Posterior vena cava (tissue), 2 donors: ENCODE results near the gene H3-3A. TPM values are rescaled to one million over a fixed set of nuclear protein-coding genes. Genes with fewer than 3 reads are reported as not detected.
A peak's percentile ranks its signal among the peaks of the same experiment; 100 is the strongest.

Source experiments
- DNase-seq: peaks from one replicate; pipeline ENCODE4 v3.0.0-alpha.2; 2020; ENCODE audit warnings: low spot score
- intact Hi-C, 2 donors: fragments of 100-400 bp; cut with DNase I; formaldehyde crosslinking; loops; one replicate each; pipeline versions ENCODE4 v1.14.1 to v1.14.2; 2022 to 2023
- total RNA-seq, 2 donors: library from RNA; stranded (reverse); fragmentation: NEBNext Ultra II Directional; extraction: Animal tissue kit (Norgen Biotek cat#: 25700); gene quantifications; one replicate each; pipeline ENCODE4 v1.2.1, GENCODE V29; 2021
- donor health status: DM: yes; HTN: yes; CAD: no.
- donor health status: DM: yes; HTN: yes; CAD: no.

Gene H3-3A
- total RNA-seq, 2 donors from 2014 or later: 303 to 370 TPM

- intact Hi-C loops: no loop called here
- no peak for DNase-seq
These were observed 13.6 kb upstream of the H3-3A start for GRCh38 chr1:226048886-226049285.

DNA sequence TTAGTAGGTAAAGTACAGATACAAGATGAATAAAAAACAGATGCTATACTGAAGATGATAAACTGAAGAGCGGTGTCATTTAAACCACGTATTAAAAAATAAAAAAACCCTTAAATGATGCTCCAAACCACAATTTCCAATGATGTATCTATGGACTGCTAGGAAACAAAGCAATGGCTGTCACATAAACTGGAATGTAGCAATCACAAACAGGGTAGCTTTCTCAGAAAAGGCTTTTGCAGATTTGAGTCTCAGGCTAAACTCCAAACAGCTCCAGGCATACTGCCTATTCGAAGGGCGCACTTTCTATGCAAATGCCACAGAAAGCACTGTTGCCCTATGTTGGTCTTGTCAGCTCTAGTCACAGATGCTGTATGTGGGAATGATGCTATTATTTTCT is 12.4 kb upstream of the H3-3A start:
- intact Hi-C loops: no loop called here
- no peak for DNase-seq

DNA sequence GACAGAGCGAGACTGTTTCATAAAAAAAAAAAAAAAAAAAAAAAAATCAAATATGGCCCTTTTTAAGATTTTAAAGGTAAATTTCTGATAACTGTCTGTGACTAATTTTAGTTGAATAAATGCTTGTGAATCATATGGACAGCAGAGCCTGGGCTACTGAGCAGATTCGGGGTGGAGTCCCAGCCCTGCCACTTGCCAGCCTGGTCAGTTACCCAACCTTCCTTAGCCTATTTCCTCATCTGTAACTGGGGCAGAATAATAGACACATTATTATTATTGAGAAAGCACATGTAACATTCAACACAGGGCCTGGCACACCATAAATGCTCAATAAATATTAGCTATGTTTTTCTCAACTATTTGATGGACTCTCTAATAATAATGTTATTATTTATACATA is 11.2 kb upstream of the H3-3A start:
- intact Hi-C loops: no loop called here
- DNase-seq: no peak

DNA sequence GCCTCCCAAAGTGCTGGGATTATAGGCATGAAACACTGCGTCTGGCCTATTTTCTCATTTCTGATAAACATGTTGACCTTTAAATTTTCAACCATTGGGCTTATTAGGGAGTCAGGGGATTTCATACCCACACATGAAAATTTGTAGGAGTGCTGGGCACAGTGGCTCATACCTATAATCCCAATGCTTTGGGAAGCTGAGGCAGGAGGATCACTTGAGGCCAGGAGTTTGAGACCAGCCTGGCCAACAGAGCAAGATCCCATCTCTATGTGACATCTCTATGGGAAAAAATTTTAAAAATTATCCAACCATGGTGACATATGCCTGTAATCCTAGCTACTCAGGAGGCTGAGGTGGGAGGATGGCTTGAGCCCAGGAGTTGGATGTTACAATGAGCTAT is 10.5 kb upstream of the H3-3A start:
- DNase-seq: no peak
- intact Hi-C loops: no loop called here

DNA sequence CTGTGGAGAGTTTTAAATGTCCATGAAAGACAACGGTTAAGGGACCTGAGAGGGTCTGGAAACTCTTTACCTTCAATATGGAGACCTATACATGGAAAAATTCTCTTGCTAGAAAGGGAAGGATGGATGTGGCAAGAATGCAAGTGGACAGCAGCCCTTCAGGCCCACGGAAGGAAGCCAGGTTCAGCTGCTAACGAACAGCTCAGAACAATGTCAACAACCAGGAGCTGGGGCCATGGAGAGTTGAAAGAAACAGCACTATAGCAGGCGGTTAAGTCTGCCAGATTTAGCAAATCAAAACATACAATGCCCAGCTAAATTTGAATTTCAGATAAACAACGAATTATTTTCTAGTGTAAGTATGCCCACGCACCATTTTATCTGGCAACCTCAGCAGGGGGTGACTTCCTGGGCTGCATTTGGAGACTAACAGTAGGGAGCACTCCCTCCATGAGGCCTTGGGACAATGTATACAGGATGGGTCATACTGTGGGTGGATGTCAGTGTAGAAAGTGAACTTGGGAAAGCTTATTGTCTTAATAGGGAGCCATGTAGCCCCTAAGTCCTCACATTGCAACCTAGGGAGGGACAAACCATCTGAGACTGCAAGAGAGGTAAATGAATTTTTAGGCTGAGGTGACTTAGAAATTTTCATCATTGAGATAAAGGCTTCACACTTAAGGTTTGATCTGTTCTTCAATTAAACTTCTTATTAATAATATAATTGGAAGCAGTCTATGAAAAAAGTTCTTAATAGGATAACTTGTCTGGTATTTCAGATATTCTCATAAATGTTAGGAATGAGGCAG is 7.8 kb upstream of the H3-3A start:
- intact Hi-C loops: no loop called here
- no peak for DNase-seq

GRCh38 chr1:226059709-226060108 is 2.8 kb upstream of the H3-3A start:
- intact Hi-C loops: loop anchor here in 1 of 2 donors (5.0 kb wide), 1 partner anchor 62 kb away; the partner anchor contains the start of gene SDE2
- no peak for DNase-seq

DNA sequence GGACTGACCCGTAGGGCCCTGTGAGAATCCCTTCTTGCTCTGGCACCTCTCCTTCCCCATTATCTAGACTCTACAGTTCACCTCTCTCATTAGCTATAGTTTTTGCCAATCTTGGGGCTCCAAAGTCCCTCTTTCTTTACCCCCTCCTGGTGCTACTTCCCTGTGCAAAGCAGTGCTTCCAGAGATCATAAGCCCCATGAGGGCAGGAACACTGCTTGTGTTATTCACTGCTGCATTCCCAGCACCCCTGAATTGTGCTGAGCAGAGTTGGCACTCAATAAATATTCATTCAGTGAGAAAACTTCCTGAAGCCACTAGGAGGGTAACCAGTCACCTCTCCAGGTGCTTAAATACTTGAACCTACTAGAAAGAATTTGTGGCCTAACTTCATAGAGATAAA is 2.1 kb upstream of the H3-3A start:
- intact Hi-C loops: loop anchor here in 1 of 2 donors (5.0 kb wide), 1 partner anchor 63 kb away; the partner anchor contains the start of gene SDE2

DNA sequence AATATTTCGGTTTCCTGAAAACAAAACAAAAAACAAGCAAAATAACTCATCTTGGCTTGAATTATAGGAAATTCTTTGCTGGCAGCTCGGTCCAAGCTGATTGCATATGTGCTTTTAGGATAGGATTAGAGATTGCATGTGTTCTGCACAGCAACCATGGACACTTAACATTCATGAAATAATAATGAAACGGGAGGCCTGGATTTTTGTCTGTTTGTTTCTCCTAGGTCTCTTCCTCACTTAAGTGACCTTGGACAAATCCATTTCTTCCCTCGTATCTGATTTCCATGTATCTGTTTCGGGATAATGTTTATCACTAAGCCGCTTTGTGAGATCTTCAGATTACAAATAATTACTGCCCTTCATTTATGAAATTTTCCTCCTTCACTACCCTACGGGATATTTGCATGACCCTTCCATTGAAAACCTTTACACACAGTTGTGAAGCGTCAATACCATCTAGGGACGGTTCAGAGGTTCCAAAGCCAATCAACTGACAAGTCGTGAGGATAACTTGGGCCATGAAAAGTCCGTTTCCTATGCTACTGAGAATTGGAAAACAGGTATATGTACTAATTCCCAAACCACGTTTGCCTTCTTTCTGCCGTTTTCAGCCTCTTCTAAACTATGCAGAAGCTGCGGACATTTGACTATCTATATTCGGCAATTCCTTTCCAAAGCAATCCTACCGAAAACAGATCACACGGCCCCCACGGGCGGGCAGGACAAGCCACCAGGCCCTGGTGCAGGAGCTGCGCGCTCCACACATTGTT is 1.3 kb upstream of the H3-3A start:
- no peak for DNase-seq
- intact Hi-C loops: loop anchor here in 1 of 2 donors (5.0 kb wide), 1 partner anchor 64 kb away; the partner anchor contains the start of gene SDE2

More for the DNA sequence above, 2.1 kb upstream of the H3-3A start:
- no peak for DNase-seq

DNA sequence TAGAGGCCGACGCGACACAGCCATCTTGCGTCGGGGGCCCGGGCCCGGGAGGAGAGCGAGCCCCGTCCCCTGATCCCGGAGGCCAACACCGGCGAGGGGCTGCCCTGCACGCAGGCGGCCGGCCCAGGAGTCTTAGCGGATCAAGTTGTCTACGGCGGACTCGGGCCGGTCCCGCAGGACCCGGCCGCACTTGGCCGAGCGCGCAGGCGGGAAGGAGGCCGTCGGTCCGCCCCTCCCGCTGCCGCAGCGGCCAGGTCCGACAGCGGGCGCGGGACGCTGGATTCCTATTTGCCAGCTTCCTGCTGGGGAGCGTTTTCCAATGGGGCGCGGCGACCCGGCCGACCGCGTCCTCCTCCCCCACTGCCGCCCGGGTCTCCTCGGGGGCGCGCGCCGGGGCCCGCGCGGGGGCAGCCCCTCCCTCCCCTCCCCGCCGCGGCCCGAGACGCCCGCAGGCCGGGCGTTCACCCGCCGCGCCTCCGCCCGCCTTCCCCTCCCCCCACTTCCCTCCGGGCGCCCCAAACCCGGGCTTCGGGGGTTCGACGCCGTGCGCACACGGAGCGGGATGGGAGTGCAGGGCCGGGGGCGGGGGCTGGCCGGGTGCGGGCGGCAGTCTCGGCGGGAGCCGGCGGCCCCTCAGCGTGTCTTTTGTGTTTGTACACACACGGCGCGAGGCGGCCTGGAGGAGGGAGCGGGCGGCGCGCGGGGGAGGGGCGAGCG is 517 bp upstream of the H3-3A start:
- intact Hi-C loops: loop anchor here in 1 of 2 donors (2.0 to 5.0 kb wide), 2 partner anchors 61 to 65 kb away; partner anchors contain the start of gene SDE2
- DNase-seq: peak; percentile 91

- peak; percentile 83 for DNase-seq
- intact Hi-C loops: loop anchor here in 1 of 2 donors (2.0 to 5.0 kb wide), 2 partner anchors 59 to 66 kb away; partner anchors contain the start of gene SDE2
These were observed 884 bp downstream of the H3-3A start for GRCh38 chr1:226063224-226063976.

DNA sequence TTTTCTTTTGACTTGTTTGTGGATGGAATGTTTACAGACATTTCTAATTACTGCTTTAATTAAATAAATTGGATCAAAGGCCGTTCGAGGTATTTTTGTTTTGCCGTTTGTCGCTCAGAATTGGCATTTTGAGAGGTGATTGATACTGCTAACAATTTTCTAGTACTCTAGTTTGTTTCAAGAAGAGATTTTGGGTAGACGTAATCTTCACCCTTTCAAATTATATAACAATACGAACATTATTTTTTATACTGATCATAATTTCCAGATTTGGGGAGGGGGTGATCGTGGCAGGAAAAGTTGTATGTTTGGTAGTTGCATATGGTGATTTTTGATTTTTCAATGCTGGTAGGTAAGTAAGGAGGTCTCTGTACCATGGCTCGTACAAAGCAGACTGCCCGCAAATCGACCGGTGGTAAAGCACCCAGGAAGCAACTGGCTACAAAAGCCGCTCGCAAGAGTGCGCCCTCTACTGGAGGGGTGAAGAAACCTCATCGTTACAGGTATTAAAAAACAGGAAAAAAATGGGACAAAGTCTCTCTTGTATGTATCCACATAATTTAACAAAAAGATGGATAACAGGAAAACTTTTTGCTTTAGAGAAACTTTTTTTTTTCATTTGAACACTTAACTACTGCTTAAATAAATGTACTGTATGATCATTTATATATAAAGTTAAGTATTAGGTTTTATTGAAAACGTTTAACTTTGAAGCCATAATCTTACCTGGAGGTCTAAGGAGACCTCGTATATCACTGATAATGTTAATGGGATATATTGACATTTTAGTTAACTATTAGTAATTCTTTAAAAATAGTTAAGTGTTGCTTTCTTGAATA is 1.7 kb downstream of the H3-3A start:
- intact Hi-C loops: loop anchor here in 1 of 2 donors (2.0 to 5.0 kb wide), 2 partner anchors 59 to 67 kb away; partner anchors contain the start of gene SDE2
- DNase-seq: no peak

- intact Hi-C loops: loop anchor here in 1 of 2 donors (5.0 kb wide), 1 partner anchor 68 kb away; the partner anchor contains the start of gene SDE2
- no peak for DNase-seq
These were observed 2.3 kb downstream of the H3-3A start for GRCh38 chr1:226064816-226065248.

DNA sequence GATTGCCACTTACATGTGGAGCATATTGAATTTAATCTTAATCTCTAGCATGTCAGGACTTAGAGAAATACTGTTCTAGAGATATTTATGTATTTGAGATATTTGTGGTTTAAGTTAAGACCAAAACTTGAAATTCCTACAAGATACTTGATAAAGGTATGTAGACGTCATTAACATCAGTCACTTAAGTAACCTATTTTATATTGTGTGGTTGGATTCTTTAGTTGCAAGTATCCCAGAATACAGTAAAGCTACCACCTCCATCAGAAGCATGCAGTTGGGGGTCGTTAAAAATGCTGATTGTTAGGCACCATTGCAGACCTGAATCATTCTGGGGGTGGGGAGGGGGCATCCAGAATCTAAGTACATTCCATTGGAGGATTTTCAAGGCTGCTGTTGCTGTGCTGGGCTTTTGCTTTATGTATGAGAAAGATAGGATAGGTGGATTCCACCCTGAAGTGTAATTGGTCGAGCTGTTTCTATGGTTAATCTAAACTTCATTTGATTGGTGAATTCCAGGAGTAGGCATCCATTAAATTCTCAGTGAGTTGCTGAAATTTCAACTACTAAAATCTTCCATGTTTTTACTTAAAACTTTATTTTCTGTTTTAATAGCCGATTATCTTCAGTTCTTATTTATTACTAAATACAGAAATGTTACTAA is 4.0 kb downstream of the H3-3A start:
- intact Hi-C loops: loop anchor here in 1 of 2 donors (2.0 kb wide), 1 partner anchor 54 kb away; no protein-coding TSS in a partner anchor
- no peak for DNase-seq

DNA sequence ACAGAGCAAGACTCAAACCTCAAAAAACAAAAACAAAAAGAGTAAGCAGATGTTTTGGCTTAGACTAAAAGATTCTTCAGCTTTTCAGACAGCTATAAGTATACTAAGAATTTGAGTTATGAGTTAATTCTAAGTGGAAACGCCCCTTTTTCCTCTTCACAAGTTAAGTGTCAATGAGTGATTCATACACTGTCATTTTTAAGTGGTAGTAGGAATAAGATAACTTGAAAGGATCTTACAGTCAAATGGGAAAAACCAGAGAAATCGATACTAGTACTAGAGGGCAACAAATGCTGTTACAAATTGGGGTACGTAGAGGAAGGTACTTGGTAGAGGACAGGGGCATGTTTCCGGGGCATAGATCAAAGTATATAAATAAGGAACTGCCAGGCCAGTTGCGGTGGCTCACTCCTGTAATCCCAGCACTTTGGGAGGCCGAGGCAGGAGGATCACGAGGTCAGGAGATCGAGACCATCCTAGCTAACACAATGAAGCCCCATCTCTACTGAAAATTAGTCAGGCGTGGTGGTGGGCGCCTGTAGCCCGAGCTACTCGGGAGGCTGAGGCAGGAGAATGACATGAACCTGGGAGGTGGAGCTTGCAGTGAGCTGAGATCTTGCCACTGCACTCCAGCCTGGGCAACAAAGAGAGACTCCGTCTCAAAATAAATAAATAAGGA is 7.4 kb downstream of the H3-3A start:
- intact Hi-C loops: no loop called here
- no peak for DNase-seq

DNA sequence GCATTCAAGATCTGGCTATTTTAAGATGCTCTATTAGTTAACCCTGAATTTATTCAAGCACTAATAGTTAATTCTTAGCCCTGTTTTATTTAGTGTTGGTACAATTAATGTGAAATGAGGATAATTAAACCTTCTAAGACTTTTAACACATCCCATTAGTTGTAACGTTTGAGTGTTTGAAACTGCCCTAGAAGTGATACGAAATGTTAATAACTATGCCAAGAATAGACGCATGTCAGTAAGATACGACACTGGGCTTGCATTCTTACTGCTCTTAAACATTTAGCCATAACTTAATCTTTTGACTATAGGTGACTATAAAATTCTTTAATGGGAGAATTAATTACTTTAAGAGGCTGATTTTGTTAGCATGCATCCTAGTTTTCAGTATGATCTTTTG is 9.8 kb downstream of the H3-3A start:
- no peak for DNase-seq
- intact Hi-C loops: no loop called here

DNA sequence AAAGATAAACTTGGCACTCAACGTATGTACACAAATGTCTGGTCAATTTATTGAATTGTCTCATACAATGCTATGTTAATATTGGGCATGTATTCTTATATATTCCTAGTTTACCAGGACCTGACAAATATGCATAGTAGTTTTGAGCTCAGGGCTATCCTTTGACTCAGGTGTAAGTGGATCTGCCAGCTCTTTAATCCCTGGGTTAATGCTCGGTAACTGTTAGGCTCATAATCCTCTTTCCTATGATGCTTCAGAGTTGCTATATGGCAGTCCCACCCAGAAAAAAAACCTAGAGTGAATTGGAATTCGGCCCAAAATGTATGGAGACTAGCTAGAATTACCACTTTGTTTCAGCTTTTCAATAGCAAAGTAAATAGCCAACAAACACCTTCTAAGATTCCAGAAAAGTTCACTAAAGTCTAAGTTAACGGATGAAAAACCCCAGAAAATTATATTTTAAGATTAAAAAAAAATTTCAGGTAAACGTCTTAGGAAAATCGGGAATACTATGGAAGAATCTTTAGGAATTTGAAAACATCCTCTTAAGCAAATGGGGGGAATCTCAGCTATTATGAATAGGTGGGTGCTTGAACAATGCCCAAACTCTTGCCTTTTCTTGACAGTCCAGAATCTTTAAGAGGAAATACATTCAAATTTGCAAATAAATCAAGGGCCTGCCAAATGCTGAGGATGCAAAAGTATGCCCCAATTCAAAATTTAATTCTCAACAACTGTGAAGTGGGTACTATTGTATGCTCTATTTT is 10.9 kb downstream of the H3-3A start:
- no peak for DNase-seq
- intact Hi-C loops: no loop called here
